GM21390 (cell line): ENCODE results near the gene CLSTN2.

Source experiments
- ATAC-seq: cut with Tn5 transposase; IDR thresholded peaks from one replicate; pipeline ENCODE4 v1.9.1; 2021; ENCODE audit not compliant: unreplicated experiment

The CLSTN2 gene

DNA sequence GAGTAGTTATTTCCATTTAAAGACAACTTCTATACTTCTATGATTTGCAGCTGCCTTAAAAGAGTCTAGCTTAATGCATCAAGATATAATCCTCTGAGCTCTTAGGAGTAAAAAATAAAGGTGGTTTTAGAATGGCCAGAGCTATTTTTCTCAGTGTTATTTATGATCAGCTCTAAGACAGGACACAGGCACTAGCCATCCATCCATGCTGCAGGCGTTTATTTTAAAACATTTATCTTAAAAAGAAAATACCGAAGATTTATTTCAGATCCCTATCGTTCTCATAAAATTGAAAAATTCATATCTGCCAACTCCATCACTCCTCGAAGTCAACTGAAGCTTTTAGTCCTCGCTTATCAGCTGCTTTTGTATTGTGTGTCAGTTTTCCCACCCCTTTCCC is 243.5 kb downstream of the CLSTN2 start:
- ATAC-seq, result no peak

DNA sequence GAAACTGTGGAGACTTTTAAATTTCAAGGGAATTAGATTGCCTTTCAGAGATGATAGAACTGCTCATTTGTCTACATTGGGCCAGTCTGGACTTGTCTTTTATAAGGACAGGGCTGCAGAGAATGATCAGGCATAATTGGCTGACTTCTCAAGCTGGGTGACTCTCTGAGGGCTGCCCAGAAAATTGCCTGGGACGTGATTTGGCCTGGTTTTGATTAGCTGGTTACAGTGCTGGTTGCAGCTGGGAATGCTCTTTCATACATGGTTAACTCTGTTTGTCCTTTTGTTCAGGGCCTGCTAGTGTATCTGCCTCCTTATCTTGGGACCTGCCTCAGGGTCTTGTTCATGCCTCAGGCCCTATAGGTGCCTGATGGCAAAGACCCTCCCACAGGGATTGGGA is 245.6 kb downstream of the CLSTN2 start:
- no peak for ATAC-seq

DNA sequence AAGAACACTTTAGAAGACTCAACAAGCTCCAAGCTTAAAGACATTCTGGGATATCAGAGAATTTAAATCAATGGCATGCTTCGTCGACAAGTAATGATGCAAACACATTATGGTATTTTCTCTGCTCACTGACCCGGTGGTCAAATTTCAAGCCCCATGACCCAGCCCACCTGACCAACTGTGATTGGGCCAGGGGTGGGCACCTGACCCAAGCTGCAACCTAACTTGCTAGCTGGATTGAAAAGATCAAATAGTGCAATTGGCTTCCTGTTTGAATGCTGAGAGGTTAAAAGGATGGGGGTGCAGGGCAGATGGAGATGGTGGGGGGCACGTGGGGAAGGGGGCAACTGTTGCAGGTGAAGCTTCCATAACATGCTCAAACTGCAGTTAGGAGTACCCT is 250.4 kb downstream of the CLSTN2 start:
- no peak for ATAC-seq

DNA sequence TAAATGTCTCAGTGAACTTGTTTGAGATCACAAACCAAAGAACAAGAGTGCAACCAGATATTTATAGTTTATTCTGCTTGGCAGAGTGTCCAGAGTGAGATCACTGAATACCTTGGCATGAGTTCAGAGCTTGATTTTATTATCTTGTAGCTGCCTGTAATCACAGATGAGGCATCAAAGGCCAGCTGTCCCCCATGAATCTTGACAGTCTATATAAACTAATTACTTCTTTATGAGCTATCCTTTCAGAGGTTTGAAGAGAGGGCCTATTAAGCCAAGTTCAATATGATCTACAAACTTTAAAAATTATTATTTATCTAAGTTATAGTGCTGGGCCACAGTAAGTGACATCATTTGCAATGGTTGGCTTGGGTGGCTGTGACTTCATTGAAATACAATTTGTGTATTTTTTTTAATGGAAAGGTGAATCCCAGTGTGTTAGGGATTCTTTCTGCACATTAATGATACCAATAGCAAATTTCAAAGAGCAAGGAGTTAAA is 251.5 kb downstream of the CLSTN2 start:
- no peak for ATAC-seq

DNA sequence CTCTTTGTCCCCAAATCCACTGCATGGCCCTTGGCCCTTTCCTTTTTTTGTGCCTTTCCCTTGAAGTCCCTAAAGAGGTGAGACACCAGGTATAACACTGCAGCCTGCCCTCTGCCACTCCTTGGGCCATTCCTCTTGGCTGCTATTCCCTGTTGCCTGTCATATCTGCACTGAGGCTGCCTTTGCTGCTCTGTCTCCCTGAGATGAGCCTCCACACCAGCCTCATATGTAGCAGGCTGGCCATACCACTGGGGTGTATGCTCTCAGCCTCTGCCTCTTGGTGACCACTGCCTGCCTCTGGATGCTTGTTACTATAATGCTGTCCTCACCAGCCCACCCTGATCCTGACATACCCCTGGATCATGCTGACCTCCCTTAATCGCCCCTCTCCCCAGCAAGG is 252.0 kb downstream of the CLSTN2 start:
- no peak for ATAC-seq

DNA sequence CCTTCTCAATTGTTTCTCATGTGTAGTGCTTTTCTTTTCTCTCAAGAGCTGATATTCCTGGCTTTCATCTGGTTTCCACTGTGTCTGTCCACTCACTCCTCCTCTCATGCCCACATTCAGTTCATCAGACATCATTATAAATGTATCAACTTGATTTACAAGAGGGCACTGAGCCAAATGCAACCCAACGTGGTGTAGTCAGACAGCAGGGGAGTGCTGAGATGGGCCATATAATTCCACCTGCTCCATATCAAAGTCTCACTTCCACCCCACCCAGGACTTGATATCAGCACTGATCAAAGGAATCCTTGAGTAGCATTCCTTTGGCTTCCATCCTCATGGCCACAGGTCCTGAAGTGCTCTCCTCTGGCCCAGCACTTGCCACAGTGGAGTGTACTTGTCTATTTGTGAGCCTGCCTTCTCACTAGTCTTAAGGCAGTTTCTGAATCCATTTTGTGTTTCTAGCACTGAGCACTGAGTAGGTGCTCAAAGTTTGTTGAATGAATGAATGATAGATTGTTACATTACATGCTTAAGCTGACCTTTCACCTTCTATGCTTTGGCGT is 252.8 kb downstream of the CLSTN2 start:
- no peak for ATAC-seq

DNA sequence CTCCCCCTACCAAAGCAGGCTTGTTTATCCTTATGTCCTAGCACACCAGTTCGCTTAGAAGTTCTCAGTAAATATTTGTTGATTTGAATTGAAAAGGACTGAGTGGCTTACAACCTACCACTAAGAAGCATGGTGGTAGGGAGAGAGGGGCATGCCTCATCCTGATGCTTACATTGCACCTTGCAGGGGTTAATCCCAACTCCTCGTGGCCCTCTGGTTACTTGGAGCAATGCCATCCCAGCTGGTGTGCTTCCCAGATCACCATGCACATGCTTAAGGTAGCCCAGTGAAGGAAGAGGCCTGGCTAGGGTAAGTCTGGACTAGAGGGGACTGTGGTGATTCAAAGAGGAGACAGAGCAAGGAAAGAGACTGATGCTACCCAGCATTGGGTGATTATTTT is 253.3 kb downstream of the CLSTN2 start:
- no peak for ATAC-seq

DNA sequence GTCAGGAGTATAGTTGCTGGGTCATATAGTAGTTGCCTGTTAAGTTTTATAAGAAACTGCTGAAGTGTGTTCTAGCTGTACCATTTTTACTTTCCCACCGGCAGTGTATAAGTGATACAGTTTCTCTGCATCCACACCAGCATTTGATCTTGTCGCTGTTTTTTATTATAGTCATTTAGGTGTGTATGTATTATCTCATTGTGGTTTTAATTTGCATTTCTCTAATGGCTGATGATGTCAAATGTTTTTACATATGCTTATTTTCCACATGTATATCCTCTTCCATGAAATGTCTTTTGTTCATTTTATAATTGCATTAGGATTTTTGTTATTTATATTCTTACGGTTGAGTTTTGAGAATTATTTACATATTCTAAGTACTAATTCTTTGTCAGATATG is 254.3 kb downstream of the CLSTN2 start:
- ATAC-seq, result no peak

DNA sequence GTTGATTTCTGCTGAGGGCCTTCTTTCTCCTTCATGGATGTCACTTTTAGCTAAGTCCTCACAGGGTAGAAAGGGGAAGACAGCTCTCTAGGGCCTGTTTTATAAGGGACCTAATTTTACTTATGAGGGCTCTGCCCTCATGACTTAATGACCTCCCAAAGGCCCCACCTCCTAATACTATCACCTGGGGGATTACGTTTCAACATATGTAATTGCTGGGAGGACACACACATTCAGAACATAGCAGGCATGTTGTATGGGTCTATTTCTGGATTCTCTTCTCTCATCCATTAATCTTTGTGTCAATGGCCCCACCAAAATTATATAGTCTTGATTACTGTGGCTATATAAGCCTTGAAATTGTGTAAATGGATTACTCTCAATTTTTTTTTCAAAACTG is 255.0 kb downstream of the CLSTN2 start:
- ATAC-seq, result no peak

DNA sequence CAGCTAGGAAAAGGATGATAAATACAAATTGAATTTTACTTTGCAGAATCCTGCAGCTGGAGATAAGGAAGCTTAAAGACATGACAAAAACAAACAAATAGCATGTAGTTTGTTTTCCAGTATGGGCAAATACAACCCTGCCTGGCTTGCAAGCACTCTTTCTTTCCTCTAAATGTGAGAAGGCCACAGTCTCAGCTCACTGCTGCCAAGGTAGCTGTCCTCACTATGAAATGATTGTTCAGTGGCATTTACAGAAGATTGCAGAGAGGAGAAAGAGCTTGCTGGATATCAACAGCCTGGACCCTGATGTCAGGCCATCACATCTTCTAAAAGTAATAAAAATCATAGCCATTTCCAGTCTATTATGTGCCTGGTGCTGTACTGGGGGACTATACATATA is 262.0 kb downstream of the CLSTN2 start:
- no peak for ATAC-seq

DNA sequence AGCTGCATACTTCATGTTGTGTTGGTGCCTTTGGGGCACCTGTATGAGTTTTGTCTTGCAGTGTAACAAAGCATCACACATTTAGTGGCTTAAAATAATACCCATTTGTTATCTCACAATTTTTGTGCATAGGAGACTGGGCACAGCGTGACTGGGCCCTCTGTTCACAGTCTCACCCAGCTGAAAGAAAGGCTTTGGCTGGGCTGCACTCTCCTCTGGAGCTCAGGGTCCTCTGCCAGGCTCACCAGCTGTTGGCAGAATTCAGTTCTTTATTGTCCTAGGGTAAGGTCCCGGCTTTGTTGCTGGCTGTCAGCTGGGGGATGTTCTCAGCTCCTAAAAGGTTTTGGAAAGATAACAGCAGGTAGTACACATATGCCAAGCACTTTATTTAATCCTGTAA is 263.3 kb downstream of the CLSTN2 start:
- ATAC-seq, result no peak

DNA sequence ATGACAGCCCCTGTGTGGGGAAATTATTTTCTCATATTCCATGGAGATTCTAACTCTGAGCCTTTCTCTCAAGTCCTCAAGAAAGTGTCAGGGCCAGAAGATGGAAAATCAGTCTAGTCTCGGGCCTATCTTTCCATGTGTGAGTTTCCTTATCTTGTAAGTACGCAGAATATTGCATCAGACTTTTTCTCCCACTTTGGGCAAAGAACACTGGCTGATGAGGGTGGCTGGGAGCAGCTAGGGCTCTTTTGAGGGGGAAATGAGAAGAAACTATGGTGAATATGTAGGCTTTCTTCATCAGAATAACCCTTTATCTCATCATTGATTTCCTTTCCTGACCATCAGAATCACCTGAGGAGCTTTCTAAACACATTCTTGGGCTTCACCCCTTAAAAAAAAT is 264.0 kb downstream of the CLSTN2 start:
- no peak for ATAC-seq

DNA sequence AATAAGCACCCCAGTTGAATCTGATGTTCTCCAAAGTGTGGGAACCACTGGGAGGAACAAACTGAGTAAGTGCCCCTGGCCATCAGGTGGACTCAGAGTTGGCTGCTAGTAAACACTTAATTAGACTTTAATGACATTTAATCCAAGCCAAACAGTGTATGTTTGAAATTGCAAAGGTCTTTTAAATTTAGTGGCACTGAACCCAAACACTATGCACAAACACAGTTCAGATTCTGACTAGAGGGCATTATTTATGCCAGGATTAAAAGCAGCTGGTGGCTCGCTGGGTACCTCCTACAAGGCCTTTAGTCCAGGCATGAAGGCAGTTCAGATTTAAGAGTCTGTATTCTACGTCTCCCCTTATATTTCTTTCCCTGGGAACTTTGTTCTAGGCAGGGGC is 264.8 kb downstream of the CLSTN2 start:
- no peak for ATAC-seq

DNA sequence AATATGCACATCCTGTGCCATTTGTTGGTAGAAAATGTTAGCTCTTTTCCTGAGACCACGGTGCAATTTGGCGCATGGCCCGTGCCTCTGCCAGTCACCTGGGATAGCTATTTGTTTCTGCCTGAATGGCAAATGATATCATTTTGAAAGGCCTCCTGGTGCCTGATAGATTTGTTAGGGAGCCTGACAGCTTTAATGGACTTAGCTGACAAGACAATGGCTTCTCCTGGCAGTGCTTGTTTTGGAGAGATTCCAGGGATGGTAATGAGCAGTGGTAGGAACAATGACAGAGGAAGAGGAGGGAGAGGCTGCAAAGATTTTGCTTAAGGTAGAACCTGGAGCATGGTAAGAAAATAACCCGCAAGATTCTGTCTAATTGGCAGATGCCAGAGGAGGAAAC is 268.5 kb downstream of the CLSTN2 start:
- no peak for ATAC-seq

DNA sequence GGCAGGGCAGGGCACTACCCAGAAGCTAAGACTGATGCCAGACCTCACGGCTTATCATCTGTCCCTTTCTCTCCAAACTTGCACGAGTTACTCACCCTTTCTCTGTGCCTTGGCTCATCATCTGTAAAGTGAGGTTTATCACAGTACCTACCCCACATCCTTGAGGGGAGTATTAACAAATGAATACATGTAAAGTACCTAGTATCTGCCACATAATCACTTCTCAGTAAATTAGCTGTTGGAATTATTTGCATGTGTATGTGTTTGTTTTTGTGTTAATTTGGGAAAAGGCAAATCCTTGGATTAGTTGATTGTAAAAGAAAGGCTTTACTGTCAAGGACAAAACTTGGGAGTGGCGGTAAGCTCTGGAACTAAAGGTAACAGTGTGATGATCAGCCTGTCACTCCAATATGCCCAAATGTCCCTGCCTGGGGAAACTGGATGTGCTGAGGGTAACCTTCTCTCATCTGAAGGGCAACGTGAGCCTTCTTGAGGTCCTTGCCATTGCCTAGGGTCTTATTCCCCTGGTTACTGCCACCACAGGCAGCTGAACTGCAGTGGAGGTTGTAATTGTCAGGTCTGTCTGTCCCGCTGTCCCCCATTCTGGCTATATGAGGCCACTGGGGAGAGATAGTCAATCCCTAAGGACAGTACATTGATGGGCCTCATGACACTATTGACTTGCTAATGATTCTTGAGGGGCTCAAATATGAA is 269.4 kb downstream of the CLSTN2 start:
- no peak for ATAC-seq

DNA sequence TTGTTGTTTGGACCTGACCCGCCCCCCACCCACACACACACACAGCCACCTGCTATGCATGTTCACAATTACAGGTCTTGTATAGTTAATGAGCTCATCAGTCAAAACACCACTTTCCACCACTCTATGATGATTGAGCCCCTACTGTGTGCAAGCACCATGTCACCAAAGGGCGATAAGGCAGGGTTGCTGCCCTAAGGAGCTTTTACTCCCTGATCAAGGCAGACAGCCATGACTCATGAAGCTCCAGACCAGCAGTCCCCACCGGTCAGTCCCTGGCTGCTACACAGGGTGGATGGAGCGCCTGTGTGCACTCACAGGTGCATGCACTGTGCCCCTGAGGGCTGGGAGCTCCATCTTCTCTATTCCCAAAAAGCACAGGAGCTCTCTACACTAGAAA is 270.6 kb downstream of the CLSTN2 start:
- ATAC-seq, result no peak

DNA sequence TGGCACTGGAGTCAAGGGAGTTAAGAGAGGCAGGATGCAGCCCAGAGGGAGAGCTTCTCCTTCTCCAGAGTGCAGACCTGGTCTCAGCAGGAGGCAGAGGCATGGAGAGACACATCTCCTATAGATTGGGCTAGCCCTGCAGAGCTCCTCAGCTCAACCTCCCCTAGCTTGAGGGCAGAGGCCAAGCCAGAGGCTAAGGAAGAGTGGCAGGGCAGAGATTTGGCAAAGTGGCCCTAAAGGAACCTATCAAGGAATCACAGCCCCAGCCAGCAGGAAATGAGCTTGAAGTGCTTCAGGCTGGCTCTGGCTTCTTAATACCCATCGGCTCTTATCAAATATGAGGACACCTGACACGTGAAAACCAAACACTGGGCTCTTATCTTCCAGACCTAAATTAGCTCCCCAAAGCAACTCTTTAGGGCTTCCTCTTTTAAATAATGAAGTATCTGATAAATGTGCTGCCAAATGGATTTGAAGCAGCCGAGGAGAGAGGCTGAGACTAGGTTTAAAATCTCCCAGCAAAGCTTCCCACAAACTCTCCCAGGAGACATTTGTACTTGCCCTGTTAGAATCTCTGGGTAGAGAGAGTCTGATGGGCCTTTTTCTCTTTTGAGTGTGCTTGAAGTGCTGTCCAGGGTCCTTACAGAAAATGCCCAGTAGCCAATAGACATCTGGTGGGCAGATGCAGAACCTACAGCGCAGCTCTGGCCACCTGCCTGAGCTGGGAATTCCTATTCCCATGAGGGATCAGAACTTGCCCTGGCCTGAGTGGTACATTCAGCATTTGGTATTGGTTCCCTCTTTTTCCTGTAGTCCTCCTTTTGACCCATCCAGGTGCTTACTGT is 271.4 kb downstream of the CLSTN2 start:
- no peak for ATAC-seq

DNA sequence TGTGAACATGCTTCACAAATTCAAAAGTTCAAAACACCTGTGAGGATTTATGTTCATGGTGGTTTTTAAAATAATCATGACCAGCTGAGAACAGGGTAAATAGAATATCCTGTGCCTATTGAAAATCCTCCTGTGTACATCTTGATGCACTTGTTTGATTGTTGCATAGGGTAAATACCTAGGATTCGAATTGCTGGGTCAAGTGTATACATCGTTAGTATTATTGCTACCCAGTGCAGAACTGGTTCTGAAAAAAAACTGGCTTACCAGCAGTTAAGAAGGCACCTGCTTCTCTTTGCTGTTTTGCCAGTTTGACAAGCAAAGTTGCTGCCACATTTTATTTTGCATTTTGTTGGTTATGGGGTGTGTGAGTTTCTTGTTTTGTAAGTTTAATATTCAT is 272.6 kb downstream of the CLSTN2 start:
- no peak for ATAC-seq

DNA sequence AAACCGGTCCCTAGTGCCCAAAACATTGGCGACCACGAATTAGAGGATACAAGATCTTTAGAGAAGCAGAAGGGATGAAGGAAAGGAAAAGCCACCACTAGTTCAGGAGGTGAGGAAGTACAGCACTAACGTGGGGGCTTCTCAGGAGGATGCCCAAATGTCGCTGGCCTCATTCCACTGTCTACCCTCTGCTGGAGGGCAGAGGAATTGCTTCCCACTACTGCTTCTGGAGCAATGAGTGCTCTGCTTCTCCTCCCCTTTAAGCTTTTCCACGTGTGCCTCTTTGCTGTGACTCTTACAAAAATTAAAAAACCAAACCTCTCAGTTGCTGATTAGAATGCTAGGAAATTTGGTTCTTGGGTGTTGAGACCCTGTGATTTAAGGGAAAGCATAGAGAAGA is 281.3 kb downstream of the CLSTN2 start:
- no peak for ATAC-seq

DNA sequence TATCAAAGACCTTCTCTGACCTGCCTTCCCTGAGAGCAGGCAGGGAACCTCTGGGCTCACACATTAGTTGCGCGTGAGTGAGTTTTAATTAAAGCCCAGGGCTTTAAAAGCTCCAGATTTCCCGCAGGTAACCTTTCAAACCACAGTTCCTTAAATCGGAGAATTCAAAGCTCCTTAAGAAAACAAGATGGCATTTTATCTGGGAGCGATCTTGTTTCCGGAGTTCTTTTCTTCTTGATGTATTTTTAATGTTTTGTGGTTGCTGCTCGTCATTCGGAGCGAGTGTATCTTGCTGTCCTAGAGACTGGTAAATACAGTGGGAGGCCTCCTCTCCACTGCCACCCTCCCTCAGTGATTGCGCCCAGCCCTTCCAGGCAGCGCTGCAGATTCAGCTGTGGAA is 284.3 kb downstream of the CLSTN2 start:
- ATAC-seq, result no peak

DNA sequence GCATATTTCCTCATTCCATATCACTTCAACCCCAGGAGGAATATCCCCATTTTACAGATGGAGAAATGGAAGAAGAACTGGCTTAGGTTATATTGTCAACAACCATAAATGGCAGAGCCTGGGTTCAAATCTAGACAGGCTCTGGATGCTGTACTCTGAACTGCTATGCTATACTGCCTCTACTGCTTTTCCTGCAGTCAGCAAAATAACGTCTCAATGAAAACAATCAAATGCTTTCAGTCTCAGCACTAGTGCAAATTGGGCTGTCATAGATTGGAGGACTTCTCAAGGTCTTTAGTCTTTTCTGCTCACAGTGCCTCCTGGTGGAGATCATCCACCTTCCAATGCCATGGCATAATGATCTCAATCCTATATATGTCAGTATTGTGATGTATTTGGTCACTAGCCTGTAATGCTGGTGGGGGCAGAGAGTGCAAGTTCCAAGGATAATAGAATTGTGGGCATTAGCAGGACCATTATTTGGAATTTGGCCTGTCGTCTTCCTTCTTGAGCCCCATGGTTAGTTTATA is 285.0 kb downstream of the CLSTN2 start:
- no peak for ATAC-seq

DNA sequence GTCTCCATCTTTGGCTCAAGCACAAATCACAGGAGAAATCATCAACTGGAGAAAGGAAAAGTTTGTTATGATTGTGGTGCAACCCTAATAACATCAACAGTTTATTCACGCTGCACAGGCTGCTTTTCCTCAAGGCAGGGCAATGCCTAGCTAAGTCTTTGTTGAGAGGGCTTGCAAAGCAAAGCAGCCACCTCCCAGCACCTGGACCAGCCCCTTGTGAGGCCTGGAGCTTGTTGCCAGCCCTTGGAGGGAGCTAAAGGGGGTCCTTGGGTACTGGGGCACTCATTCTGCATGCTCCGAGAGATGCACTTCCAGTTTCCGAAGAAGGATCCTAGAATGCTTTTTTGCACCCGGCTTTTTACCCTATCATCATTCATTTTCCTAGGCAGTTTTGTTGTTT is 288.2 kb downstream of the CLSTN2 start:
- no peak for ATAC-seq
